Measurements from ENCODE around the gene EHBP1. TPM values are rescaled to one million over a fixed set of nuclear protein-coding genes. Genes with fewer than 3 reads are reported as not detected.

Gene EHBP1
- total and polyA plus RNA-seq, 7 donors, result 3.9 to 20.2 (median 14.3) TPM

DNA sequence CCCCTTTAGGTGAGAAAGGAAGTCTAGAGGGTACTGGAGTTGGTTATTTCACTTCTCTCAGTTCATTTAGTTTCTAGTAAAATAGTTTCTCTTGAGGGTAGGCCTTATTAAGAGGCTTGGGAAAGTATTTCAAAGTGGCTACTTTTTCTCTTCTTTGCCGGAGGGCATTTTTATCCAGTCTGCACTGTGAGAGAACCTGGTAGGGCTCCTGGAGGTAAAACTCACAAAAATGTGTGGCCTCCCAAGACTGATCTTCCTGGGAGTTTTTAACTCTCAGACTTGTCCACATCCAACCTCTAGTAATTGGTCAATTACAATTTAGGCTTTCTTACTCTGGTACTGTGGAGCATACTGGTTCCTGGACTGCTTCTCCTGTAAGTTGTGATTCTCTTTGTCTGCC, 28.0 kb downstream of the EHBP1 start:
- Histone ChIP-seq H3K9me3 (peaks cover 13% of the 10 kb centered on the region), H3K36me3 (ENCODE audit: insufficient read depth in 1 of 2, low read depth in 1 of 2) (no peaks in the 10 kb centered on the region), H3K4me1 (no peaks in the 10 kb centered on the region), H3K4me3 (no peak overlapping the region), H3K27me3 (ENCODE audit: insufficient read depth in 3 of 3, low read length in 2 of 3) (no peaks in the 10 kb centered on the region), H3K27ac (no peak overlapping the region)
- no peak for DNase-seq
- TF ChIP-seq, protein P1, sequence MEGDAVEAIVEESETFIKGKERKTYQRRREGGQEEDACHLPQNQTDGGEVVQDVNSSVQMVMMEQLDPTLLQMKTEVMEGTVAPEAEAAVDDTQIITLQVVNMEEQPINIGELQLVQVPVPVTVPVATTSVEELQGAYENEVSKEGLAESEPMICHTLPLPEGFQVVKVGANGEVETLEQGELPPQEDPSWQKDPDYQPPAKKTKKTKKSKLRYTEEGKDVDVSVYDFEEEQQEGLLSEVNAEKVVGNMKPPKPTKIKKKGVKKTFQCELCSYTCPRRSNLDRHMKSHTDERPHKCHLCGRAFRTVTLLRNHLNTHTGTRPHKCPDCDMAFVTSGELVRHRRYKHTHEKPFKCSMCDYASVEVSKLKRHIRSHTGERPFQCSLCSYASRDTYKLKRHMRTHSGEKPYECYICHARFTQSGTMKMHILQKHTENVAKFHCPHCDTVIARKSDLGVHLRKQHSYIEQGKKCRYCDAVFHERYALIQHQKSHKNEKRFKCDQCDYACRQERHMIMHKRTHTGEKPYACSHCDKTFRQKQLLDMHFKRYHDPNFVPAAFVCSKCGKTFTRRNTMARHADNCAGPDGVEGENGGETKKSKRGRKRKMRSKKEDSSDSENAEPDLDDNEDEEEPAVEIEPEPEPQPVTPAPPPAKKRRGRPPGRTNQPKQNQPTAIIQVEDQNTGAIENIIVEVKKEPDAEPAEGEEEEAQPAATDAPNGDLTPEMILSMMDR (IDR thresholded peaks at IDR 0.05), result no peak
- intact Hi-C loops (cut with DNase I), result no loop called here
- 88 to 100% (median 93%) methylated on average over 1 of the region's 1 CpG for WGBS, 3 donors
- ATAC-seq, result no peak

DNA sequence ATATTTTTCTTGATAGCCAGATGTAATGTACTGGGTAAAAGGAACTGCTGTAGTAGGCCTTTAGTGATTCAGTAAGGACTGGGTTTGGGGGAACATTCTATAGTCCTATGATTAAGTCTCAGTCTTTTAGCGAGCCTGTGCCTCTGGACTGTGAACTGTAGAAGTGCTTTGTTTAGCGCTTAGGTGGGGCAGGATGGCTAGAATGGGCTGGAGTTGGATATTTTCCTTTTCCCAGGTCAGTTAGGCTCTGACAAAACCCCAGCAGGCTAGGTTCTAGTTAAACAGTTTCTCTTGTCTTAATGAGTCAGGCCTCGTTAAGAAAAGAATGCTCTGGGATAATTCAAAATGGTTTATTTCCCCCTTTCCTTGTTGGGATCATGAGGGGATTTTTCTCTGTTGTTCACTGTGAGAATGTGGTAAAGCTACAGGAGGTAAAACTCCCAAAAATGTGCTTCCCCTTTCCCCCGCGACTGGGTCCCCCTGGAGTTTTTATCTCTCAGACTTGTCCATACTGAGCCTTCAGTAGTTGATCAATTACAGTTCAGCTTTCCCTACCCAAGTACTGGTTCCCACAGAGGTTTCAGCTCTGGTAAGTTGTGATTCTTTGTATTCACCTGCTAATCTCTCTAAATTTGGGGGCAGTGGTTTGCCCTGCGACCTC, 31.5 kb downstream of the EHBP1 start:
- Histone ChIP-seq H3K4me1 (no peaks in the 10 kb centered on the region), H3K36me3 (ENCODE audit: insufficient read depth in 1 of 2, low read depth in 1 of 2) (no peaks in the 10 kb centered on the region), H3K27ac (no peak overlapping the region), H3K27me3 (ENCODE audit: insufficient read depth in 3 of 3, low read length in 2 of 3) (no peaks in the 10 kb centered on the region), H3K4me3 (no peak overlapping the region), H3K9me3 (peaks cover 3% of the 10 kb centered on the region)
- no peak for DNase-seq
- intact Hi-C loops (cut with DNase I), result no loop called here
- 89% methylated on average over 6 of the region's 6 CpGs for WGBS, 3 donors
- TF ChIP-seq, protein P1 (IDR thresholded peaks at IDR 0.05), result no peak
- ATAC-seq, result no peak

DNA sequence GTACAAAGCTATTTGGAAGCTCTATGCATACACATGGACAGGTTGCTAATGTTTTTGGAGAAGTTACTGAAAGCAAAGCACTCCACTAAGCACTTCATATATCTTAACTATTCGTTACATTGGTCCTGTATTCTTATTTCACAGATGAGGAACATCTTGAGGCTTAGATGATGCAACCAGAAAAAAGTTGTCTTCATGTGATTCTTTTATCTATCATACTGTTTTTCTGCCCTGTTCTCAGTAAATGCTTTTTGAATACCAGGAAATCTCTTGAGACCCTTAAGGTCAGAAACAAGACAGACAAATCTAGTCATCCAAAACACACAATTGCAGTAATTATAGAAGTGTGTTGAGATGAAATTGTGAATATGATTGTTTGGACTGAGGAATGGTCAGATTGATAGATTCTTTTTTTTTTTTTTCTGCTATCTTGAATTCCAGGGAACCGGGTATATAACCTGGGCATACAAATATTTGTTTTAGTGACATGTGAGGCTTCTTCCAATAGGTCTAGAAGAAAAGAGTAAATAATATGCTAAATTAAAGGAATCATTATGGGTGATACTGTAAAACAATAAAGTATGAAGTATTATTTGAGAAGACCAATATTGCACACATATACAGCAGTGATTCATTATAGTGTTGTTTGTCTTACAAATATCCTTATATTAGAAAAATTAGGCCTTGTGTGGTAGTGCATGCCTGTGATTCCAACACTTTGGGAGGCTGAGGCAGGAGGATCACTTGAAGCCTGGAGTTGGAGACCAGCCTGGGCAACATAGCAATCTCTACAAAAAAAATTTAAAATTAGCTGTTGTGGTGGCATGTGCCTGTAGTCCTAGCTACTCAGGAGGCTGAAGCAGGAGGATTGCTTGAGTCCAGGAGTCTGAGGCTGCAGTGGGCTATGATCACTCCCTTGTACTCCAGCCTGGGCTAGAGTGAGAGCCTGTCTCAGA, 33.7 kb downstream of the EHBP1 start:
- no peak for DNase-seq
- no peaks in the 10 kb centered on the region for H3K4me1 ChIP-seq
- no peaks in the 10 kb centered on the region for H3K9me3 ChIP-seq
- no peak overlapping the region for H3K4me3 ChIP-seq
- intact Hi-C loops (cut with DNase I), result no loop called here
- ATAC-seq, result no peak
- no peaks in the 10 kb centered on the region for H3K36me3 ChIP-seq (ENCODE audit: insufficient read depth in 1 of 2, low read depth in 1 of 2)
- H3K27ac ChIP-seq, result no peak overlapping the region
- WGBS, 3 donors, result 86 to 96% (median 89%) methylated on average over 2 of the region's 2 CpGs
- H3K27me3 ChIP-seq (ENCODE audit: insufficient read depth in 3 of 3, low read length in 2 of 3), result no peaks in the 10 kb centered on the region
- TF ChIP-seq, protein P1 (IDR thresholded peaks at IDR 0.05), result no peak

DNA sequence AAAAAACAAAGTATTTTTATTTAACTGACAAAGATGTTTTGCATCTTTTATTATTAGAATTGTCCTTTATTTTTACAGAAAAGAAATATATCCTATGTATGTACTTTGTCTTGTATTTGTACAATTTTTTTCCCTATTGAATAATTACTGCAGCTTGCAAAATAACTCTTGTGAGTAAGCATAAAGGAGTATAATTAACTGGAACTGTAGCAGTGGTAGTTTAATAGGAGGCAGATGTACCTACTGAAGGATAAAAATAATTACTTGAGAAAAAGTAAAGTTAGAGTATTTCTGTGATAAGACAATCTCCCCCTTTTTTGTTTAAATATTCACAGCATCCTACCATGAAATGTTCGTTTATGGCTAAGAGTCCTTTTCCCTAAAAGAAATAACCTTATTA, 34.7 kb downstream of the EHBP1 start:
- Histone ChIP-seq H3K27me3 (ENCODE audit: insufficient read depth in 3 of 3, low read length in 2 of 3) (no peaks in the 10 kb centered on the region), H3K36me3 (ENCODE audit: insufficient read depth in 1 of 2, low read depth in 1 of 2) (no peaks in the 10 kb centered on the region), H3K4me3 (no peak overlapping the region), H3K9me3 (no peaks in the 10 kb centered on the region), H3K4me1 (no peaks in the 10 kb centered on the region), H3K27ac (no peak overlapping the region)
- DNase-seq (no peak), ATAC-seq (no peak)
- TF ChIP-seq, protein P1 (IDR thresholded peaks at IDR 0.05), result no peak
- 61 to 70% (median 63%) methylated on average over 1 of the region's 1 CpG for WGBS, 3 donors
- intact Hi-C loops (cut with DNase I), result no loop called here
